DMS79 (cell line): Measurements from ENCODE around the gene NET1.
"Not testable (repeated sequence)": the region's sequence is repeated elsewhere in the genome, so short reads cannot be mapped to it uniquely, and the experiment has no call there.

Source experiments
- DNase-seq: peaks from one replicate; lab custom pipeline; 2025; lab: John Stamatoyannopoulos, UW

NET1 gene

GRCh38 chr10:5400468-5401240, 11.7 kb upstream of the NET1 start:
- DNase-seq: peak; percentile 75

GRCh38 chr10:5402798-5403197, 9.6 kb upstream of the NET1 start:
- DNase-seq: no peak

- no peak for DNase-seq
Observed at GRCh38 chr10:5404208-5405041, 7.9 kb upstream of the NET1 start, which contains the start of gene TUBAL3. TSS of gene TUBAL3 (minus strand) at chr10:5404828. CDS start at chr10:5404792, 36 bp downstream.

GRCh38 chr10:5406918-5407317, 5.4 kb upstream of the NET1 start:
- no peak for DNase-seq

- not testable (repeated sequence) for DNase-seq
Observed at GRCh38 chr10:5410787-5411186, 1.6 kb upstream of the NET1 start.

GRCh38 chr10:5411941-5412276, 448 bp upstream of the NET1 start:
- DNase-seq: no peak

- peak; percentile 2 for DNase-seq
Observed at GRCh38 chr10:5413012-5413938, 918 bp downstream of the NET1 start.

GRCh38 chr10:5416981-5417380, 4.6 kb downstream of the NET1 start:
- DNase-seq: no peak

GRCh38 chr10:5418584-5418983, 6.2 kb downstream of the NET1 start:
- DNase-seq: no peak

- DNase-seq: no peak
Observed at GRCh38 chr10:5419466-5420094, 7.2 kb downstream of the NET1 start.

- DNase-seq: no peak
Observed at GRCh38 chr10:5423771-5424170, 11.4 kb downstream of the NET1 start.

- DNase-seq: no peak
Observed at GRCh38 chr10:5424751-5425150, 12.4 kb downstream of the NET1 start.

GRCh38 chr10:5428133-5428532, 15.8 kb downstream of the NET1 start:
- DNase-seq: no peak

- DNase-seq: no peak
Observed at GRCh38 chr10:5433182-5433581, 20.8 kb downstream of the NET1 start.

- no peak for DNase-seq
Observed at GRCh38 chr10:5434017-5434753, 21.8 kb downstream of the NET1 start.

- DNase-seq: no peak
Observed at GRCh38 chr10:5435328-5435727, 23.0 kb downstream of the NET1 start.

- no peak for DNase-seq
Observed at GRCh38 chr10:5440206-5440605, 27.8 kb downstream of the NET1 start.

- DNase-seq: no peak
Observed at GRCh38 chr10:5441106-5441505, 28.7 kb downstream of the NET1 start.

- no peak for DNase-seq
Observed at GRCh38 chr10:5442065-5442989, 30.0 kb downstream of the NET1 start.

GRCh38 chr10:5442990-5443370, 30.6 kb downstream of the NET1 start:
- no peak for DNase-seq
